ENCODE data around the gene NOS1. TPM values are rescaled to one million over a fixed set of nuclear protein-coding genes. Genes with fewer than 3 reads are reported as not detected.

The NOS1 gene
- total and polyA plus RNA-seq, 2 of the 8 experiments (the other 6 are each of a cell fraction or from before 2014, with no cell fraction given): 1.5 to 2.0 TPM

DNA sequence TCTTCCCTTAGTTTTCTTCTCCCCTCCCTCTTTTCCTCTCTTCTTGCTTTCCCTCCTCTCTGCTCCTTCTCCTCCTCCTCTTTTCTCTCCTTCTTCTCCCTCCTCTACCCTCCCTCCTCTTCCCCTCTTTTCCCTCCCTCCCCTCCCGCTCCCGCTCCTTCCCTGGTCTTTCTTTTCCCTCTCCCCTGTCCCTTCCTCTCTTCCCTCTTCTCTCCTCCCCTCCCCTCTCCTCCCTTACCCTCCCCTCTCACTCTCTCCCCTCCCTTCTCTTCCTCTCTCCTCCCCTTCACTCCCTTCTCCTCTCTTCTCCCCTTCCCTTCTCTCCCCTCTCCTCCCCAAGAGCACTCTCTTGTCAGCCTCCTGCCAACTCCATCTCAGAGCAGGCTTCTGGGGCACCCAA is 153.8 kb downstream of the NOS1 start:
- no peak overlapping the region for H3K56ac ChIP-seq (replicated peaks; ENCODE audit: insufficient read length, low read depth, low read length)
- TF ChIP-seq POU5F1 (IDR thresholded peaks at IDR 0.05; ENCODE audit: low read depth, low read length) (no peak), EGR1 (IDR thresholded peaks at IDR 0.05; ENCODE audit: borderline replicate concordance, low read depth, low read length) (peak; percentile 14; the same call in 1 of the 2 replicates)
- H3K4me1 ChIP-seq (replicated peaks in 1 of 4; ENCODE audit: control insufficient read depth in 3 of 4, insufficient read depth in 4 of 4, low read length in 3 of 4): peaks cover under 1 to 6% (median 3%) of the 10 kb centered on the region in 4 experiments; a peak in 4 of 7 replicates
- no peaks in the 10 kb centered on the region for H3K36me3 ChIP-seq (ENCODE audit: control insufficient read depth in 2 of 4, insufficient read depth in 4 of 4, low read length in 3 of 4)
- H2AK5ac ChIP-seq (ENCODE audit: low read depth, low read length): no peak overlapping the region
- no peak overlapping the region for H3K9ac ChIP-seq (replicated peaks in 1 of 4; ENCODE audit: extremely low read depth in 1 of 4, low read depth in 3 of 4, low read length in 3 of 4)
- H3K14ac ChIP-seq (ENCODE audit: insufficient read length): no peak overlapping the region
- ChIA-PET POLR2A (ENCODE audit: partially characterized antibody) (interaction anchor here (0.7 to 1.3 kb wide), 2 partner anchors 11 to 54 kb away, joined by 3 read pairs; no protein-coding TSS in a partner anchor), CTCF (ENCODE audit: partially characterized antibody) (interaction anchor here (0.9 to 6.4 kb wide), 2 partner anchors 25 to 142 kb away, joined by 4 to 65 read pairs; no protein-coding TSS in a partner anchor)
- H4K8ac ChIP-seq (ENCODE audit: extremely low read depth, insufficient read depth, low read length): no peak overlapping the region
- H3K9me3 ChIP-seq (ENCODE audit: insufficient read depth in 2 of 2, low read depth in 1 of 2, low read length in 1 of 2): no peaks in the 10 kb centered on the region
- no peak overlapping the region for H3K4me3 ChIP-seq (ENCODE audit: extremely low read depth in 1 of 4, insufficient read depth in 2 of 4, low read depth in 3 of 4, low read length in 4 of 4)
- H3K4ac ChIP-seq (replicated peaks; ENCODE audit: insufficient read length, low read depth, low read length): no peak overlapping the region
- no peak overlapping the region for H4K5ac ChIP-seq (ENCODE audit: insufficient read length, low read depth, low read length)
- no peak overlapping the region for H2BK120ac ChIP-seq (replicated peaks; ENCODE audit: low read depth, low read length)
- H3K27ac ChIP-seq (ENCODE audit: low read depth, low read length): no peak overlapping the region
- FAIRE-seq: no peak
- no peak overlapping the region for H2BK20ac ChIP-seq (ENCODE audit: low read length)
- H2BK15ac ChIP-seq (ENCODE audit: low read length): no peak overlapping the region
- WGBS, 2 experiments (ENCODE audit: extremely low coverage in 1 of 2, insufficient coverage in 1 of 2, insufficient read length in 1 of 2, insufficient replicate concordance in 2 of 2, low coverage in 1 of 2, low lambda C conversion rate in 2 of 2, missing lambda C conversion rate in 1 of 2): 17 to 100% methylated on average over 2 of the region's 2 CpGs
- H3K4me2 ChIP-seq (ENCODE audit: insufficient read depth in 1 of 2, low read depth in 2 of 2, low read length in 2 of 2): no peak overlapping the region; a peak in 1 of 4 replicates
- no peak overlapping the region for H3K18ac ChIP-seq (ENCODE audit: extremely low read depth, low read length)
- no peaks in the 10 kb centered on the region; the same call in 1 of the 2 replicates for H3K23me2 ChIP-seq (ENCODE audit: low read depth, low read length)
- H3K23ac ChIP-seq (ENCODE audit: insufficient read length): no peak overlapping the region
- no peak overlapping the region for H2AFZ ChIP-seq (ENCODE audit: low read length)
- no peaks in the 10 kb centered on the region; a peak in 1 of 7 replicates for H3K27me3 ChIP-seq (replicated peaks in 1 of 4; ENCODE audit: control insufficient read depth in 3 of 4, extremely low read depth in 1 of 4, insufficient read depth in 3 of 4, low read length in 3 of 4)
- H3K79me2 ChIP-seq (ENCODE audit: control insufficient read depth in 1 of 2, insufficient read depth in 2 of 2, low read length in 2 of 2): no peaks in the 10 kb centered on the region
- no peak overlapping the region for H2BK5ac ChIP-seq (ENCODE audit: low read depth, low read length)
- H4K20me1 ChIP-seq (replicated peaks in 1 of 2; ENCODE audit: control insufficient read depth in 1 of 2, insufficient read depth in 2 of 2, low read length in 2 of 2): no peaks in the 10 kb centered on the region
- DNase-seq (ENCODE audit: low read depth in 1 of 2, low spot score in 2 of 2): no peak
- H2BK12ac ChIP-seq (ENCODE audit: low read depth, low read length): no peak overlapping the region
- H3K79me1 ChIP-seq (ENCODE audit: low read depth, low read length): no peaks in the 10 kb centered on the region
- H4K91ac ChIP-seq (replicated peaks; ENCODE audit: insufficient read length, low read length): no peak overlapping the region

All from H1 (cell line).